ENCODE measurements around the gene TRIM33. TPM values are rescaled to one million over a fixed set of nuclear protein-coding genes. Genes with fewer than 3 reads are reported as not detected.

TRIM33 gene
- total and polyA plus RNA-seq, 2 of the 13 experiments (the other 11 are each of a cell fraction or from before 2014, with no cell fraction given) = 35.5 to 42.2 TPM

GRCh38 chr1:114524944-114525343 is 13.9 kb upstream of the TRIM33 start (continued):
- TF ChIP-seq, protein P1, sequence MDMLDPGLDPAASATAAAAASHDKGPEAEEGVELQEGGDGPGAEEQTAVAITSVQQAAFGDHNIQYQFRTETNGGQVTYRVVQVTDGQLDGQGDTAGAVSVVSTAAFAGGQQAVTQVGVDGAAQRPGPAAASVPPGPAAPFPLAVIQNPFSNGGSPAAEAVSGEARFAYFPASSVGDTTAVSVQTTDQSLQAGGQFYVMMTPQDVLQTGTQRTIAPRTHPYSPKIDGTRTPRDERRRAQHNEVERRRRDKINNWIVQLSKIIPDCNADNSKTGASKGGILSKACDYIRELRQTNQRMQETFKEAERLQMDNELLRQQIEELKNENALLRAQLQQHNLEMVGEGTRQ (IDR thresholded peaks at IDR 0.05; ENCODE audit: low read depth, low read length) = peak; percentile 54
- TF ChIP-seq, protein P1 (CRISPR knock-in tag; IDR thresholded peaks at IDR 0.05; ENCODE audit: borderline replicate concordance) = peak; percentile 78; the same call in 1 of the 2 replicates
- TF ChIP-seq SRSF1 (optimal IDR thresholded peaks at IDR 0.05; ENCODE audit: low read depth, low read length) (no peak), TP53 (CRISPR knock-in tag; conservative IDR thresholded peaks at IDR 0.05) (no peak), NFYC (CRISPR knock-in tag; IDR thresholded peaks at IDR 0.05) (peak; percentile 44; the same call in 1 of the 2 replicates), MAFG (CRISPR knock-in tag; IDR thresholded peaks at IDR 0.05) (no peak), ZNF644 (CRISPR knock-in tag; IDR thresholded peaks at IDR 0.05; ENCODE audit: low read depth) (no peak)
- TF ChIP-seq, protein P2, sequence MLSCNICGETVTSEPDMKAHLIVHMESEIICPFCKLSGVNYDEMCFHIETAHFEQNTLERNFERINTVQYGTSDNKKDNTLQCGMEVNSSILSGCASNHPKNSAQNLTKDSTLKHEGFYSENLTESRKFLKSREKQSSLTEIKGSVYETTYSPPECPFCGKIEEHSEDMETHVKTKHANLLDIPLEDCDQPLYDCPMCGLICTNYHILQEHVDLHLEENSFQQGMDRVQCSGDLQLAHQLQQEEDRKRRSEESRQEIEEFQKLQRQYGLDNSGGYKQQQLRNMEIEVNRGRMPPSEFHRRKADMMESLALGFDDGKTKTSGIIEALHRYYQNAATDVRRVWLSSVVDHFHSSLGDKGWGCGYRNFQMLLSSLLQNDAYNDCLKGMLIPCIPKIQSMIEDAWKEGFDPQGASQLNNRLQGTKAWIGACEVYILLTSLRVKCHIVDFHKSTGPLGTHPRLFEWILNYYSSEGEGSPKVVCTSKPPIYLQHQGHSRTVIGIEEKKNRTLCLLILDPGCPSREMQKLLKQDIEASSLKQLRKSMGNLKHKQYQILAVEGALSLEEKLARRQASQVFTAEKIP (CRISPR knock-in tag; IDR thresholded peaks at IDR 0.05; ENCODE audit: borderline replicate concordance) = no peak

DNA sequence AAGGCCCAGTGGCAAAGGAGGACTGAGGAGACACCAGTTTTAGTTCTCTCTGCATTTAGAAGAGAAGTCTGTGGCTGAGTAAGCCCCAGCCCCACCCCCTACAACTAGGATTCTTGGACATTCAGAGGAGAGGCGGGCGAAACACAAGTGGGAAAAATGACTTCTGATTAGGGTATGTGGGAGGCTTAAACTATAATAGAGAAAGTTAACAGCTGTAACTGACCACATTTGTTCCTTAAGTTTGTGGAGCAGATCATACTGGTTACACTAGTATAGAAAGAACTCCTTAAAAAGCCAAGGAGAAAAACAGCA is 11.2 kb upstream of the TRIM33 start:
- TF ChIP-seq ZNF282 (IDR thresholded peaks at IDR 0.05; ENCODE audit: partially characterized antibody) = no peak
- ChIA-PET POLR2A (no interaction called here), CTCF (ENCODE audit: low intra/inter-chr PET ratio, low total read pairs) (no interaction called here)
- ATAC-seq (no peak), FAIRE-seq (no peak), DNase-seq (ENCODE audit: low spot score) (no peak)
- no peak overlapping the region for H2AFZ ChIP-seq (ENCODE audit: low read length)
- no peaks in the 10 kb centered on the region for H3K9me3 ChIP-seq (ENCODE audit: low read length)
- 0 out of 2 replicates have a peak, but pooled peaks cover 7% of the 10 kb centered on the region for H3K4me1 ChIP-seq (ENCODE audit: insufficient read depth, low read length)
- BruUV-seq (replicated peaks) = no TSS peak
- no peaks in the 10 kb centered on the region for H4K20me1 ChIP-seq (ENCODE audit: insufficient read depth, low read length)
- intact Hi-C loops (cut with micrococcal nuclease; ENCODE audit: unreplicated experiment) (no loop called here), in situ Hi-C loops (cut with HindIII; ENCODE audit: extremely low pct_ligation_motif_present, low pct_unique_long_range_greater_than_20kb) (no loop called here)
- no peak overlapping the region for H3K9ac ChIP-seq (ENCODE audit: insufficient read depth, low read depth, low read length)
- no peak overlapping the region for H3K4me3 ChIP-seq (replicated peaks in 1 of 3; ENCODE audit: insufficient read depth in 1 of 3, low read depth in 2 of 3, low read length in 3 of 3)
- WGBS (ENCODE audit: low lambda C conversion rate) = 10% methylated on average over 2 of the region's 2 CpGs
- no peak overlapping the region for H3K27ac ChIP-seq (ENCODE audit: extremely low read length, insufficient read depth, low read length)
- H3K36me3 ChIP-seq (replicated peaks in 1 of 2; ENCODE audit: control insufficient read depth in 1 of 2, insufficient read depth in 2 of 2, low read length in 2 of 2) = no peaks in the 10 kb centered on the region
- no peak overlapping the region for H3K4me2 ChIP-seq (ENCODE audit: low read depth, low read length)
- 0 out of 5 replicates have a peak, but pooled peaks cover 0 to 3% of the 10 kb centered on the region in 2 experiments for H3K27me3 ChIP-seq (ENCODE audit: control insufficient read depth in 1 of 2, insufficient read depth in 2 of 2, low read length in 2 of 2)
- no peaks in the 10 kb centered on the region for H3K79me2 ChIP-seq (ENCODE audit: insufficient read depth, low read length)
